PC-3 (cell line): ENCODE results near the gene PHYKPL.

Experiments
- EZH2phosphoT487 ChIP-seq: fragments of 300-600 bp; sonication (generic); IDR thresholded peaks from 2 replicates; pipeline ENCODE4 v1.6.1; 2018; ENCODE audit warnings: mild to moderate bottlenecking, antibody characterized with exemption, low read length, borderline replicate concordance
- TF ChIP-seq, protein P1 (sequence below): fragments of 300-600 bp; sonication (generic); conservative IDR thresholded peaks from 2 replicates; pipeline ENCODE4 v1.5.1; 2017; ENCODE audit warnings: antibody characterized with exemption, low read depth, mild to moderate bottlenecking, low read length

DNA sequence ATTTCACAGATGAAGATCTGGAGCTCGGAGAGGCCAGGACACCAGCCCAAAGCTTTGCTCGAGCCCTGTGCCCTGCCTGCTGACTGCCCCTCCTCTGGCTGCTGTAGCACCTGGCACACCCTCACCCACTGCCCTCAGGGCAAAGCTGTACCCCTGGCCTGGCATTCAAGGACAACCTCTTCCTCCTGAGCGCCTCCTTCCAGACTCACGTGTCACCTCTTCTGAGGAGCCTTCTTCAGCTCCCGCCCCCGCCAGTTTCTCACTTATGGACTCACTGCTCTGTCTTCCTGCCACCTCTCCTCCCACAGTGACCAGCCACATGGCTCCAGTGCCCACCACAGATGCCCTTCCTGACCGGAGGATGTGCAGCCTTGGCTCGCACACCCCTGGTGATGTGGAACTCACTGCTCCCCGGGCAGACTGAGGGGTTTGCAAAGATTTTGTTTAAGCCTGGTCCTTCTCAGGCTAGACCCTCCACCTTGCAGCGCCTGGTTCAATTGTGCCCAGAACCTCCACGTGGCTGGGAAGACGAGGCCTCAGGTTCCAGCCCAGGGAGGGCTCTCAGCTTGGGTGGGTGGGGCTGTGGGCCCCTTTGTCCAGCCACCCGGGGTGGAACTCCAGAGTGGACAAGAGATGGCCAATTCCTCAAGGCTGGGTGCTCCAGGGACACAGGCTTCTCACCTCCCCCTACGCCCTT lies 46.6 kb upstream of the PHYKPL start:
- TF ChIP-seq, protein P1, sequence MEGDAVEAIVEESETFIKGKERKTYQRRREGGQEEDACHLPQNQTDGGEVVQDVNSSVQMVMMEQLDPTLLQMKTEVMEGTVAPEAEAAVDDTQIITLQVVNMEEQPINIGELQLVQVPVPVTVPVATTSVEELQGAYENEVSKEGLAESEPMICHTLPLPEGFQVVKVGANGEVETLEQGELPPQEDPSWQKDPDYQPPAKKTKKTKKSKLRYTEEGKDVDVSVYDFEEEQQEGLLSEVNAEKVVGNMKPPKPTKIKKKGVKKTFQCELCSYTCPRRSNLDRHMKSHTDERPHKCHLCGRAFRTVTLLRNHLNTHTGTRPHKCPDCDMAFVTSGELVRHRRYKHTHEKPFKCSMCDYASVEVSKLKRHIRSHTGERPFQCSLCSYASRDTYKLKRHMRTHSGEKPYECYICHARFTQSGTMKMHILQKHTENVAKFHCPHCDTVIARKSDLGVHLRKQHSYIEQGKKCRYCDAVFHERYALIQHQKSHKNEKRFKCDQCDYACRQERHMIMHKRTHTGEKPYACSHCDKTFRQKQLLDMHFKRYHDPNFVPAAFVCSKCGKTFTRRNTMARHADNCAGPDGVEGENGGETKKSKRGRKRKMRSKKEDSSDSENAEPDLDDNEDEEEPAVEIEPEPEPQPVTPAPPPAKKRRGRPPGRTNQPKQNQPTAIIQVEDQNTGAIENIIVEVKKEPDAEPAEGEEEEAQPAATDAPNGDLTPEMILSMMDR = no peak
- no peak for TF ChIP-seq EZH2phosphoT487
